ENCODE data around the gene GAGE10.

DNA sequence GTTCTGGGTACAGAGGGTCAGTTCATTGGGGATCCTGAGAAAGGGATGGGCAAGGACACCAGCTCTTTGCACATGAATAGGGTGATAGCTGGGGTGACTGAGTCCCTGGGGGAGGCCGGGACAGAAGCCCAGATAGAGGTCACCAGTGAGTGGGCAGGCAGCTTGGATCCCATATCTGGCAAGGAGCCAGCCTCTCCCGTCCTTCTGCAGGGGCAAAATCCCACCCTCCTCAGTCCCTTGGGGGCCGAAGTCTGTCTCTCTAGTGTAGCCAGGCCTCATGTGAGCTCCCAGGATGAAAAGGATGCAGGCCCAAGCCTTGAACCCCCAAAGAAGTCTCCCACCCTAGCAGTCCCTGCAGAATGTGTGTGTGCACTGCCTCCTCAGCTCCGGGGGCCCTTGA lies 16.9 kb upstream of the GAGE10 start:
- TF ChIP-seq, protein P1, sequence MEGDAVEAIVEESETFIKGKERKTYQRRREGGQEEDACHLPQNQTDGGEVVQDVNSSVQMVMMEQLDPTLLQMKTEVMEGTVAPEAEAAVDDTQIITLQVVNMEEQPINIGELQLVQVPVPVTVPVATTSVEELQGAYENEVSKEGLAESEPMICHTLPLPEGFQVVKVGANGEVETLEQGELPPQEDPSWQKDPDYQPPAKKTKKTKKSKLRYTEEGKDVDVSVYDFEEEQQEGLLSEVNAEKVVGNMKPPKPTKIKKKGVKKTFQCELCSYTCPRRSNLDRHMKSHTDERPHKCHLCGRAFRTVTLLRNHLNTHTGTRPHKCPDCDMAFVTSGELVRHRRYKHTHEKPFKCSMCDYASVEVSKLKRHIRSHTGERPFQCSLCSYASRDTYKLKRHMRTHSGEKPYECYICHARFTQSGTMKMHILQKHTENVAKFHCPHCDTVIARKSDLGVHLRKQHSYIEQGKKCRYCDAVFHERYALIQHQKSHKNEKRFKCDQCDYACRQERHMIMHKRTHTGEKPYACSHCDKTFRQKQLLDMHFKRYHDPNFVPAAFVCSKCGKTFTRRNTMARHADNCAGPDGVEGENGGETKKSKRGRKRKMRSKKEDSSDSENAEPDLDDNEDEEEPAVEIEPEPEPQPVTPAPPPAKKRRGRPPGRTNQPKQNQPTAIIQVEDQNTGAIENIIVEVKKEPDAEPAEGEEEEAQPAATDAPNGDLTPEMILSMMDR (IDR thresholded peaks at IDR 0.05) = no peak
- TF ChIP-seq EZH2 (IDR thresholded peaks at IDR 0.05) = no peak
- no peak for TF ChIP-seq EZH2phosphoT487 (IDR thresholded peaks at IDR 0.05)
